IMR-90 (cell line): ENCODE results near the gene LSMEM2. TPM values are rescaled to one million over a fixed set of nuclear protein-coding genes. Genes with fewer than 3 reads are reported as not detected.

ENCODE experiments used
- ATAC-seq: fragments of 200-7000 bp; cut with Tn5 transposase; 2 replicates; pipeline ENCODE4 v1.9.1; 2020; ENCODE audit warnings: low read depth, mild to moderate bottlenecking, moderate library complexity
- BruUV-seq: library from RNA; stranded (reverse); fragments of 400-500 nt; replicated peaks from 2 replicates; lab custom pipeline; 2021; lab: Mats Ljungman, UMichigan
- CTCF ChIA-PET: fragments of 300-600 bp; formaldehyde crosslinking; extraction: SDS; loops from one replicate; lab custom pipeline; 2021; ENCODE audit warnings: antibody characterized with exemption; lab: Yijun Ruan, JAX
- POLR2A ChIA-PET: fragments of 300-600 bp; sonication (Branson Sonifier 250); formaldehyde crosslinking; loops from one replicate; lab custom pipeline; 2022; ENCODE audit warnings: antibody characterized with exemption; ENCODE audit not compliant: unreplicated experiment; lab: Charles Lee
- DNase-seq: peaks from one replicate; pipeline ENCODE4 v3.0.0; 2013
- H2AFZ ChIP-seq: replicated peaks from 2 replicates; pipeline ENCODE3; 2013; ENCODE audit warnings: low read length, mild to moderate bottlenecking; ENCODE audit not compliant: poor library complexity
- H2AK5ac ChIP-seq: 2 replicates; pipeline ENCODE4 v1.6.1; 2013; ENCODE audit warnings: low read depth, low read length, inconsistent platforms
- H2AK9ac ChIP-seq: replicated peaks from 2 replicates; pipeline ENCODE3; 2013; ENCODE audit warnings: mild to moderate bottlenecking, low read depth, low read length, moderate library complexity; ENCODE audit not compliant: poor library complexity
- H2BK120ac ChIP-seq: 2 replicates; pipeline ENCODE4 v1.6.1; 2013; ENCODE audit warnings: low read depth, low read length, inconsistent platforms
- H2BK15ac ChIP-seq: 3 replicates; pipeline ENCODE4 v1.6.1; 2013; ENCODE audit warnings: low read depth, low read length, inconsistent platforms
- H2BK20ac ChIP-seq: 2 replicates; pipeline ENCODE4 v1.6.1; 2013; ENCODE audit warnings: low read depth, mild to moderate bottlenecking, inconsistent platforms, low read length, moderate library complexity
- H2BK5ac ChIP-seq: 2 replicates; pipeline ENCODE4 v1.6.1; 2013; ENCODE audit warnings: mild to moderate bottlenecking, low read depth, low read length, inconsistent platforms; ENCODE audit not compliant: poor library complexity, severe bottlenecking
- H3K14ac ChIP-seq: replicated peaks from 2 replicates; pipeline ENCODE4 v1.6.1; 2013; ENCODE audit warnings: low read depth, low read length, inconsistent platforms
- H3K18ac ChIP-seq: 2 replicates; pipeline ENCODE4 v1.6.1; 2013; ENCODE audit warnings: low read depth, low read length, control low read depth
- H3K23ac ChIP-seq: 2 replicates; pipeline ENCODE4 v1.6.1; 2013; ENCODE audit warnings: low read depth, low read length, inconsistent platforms
- H3K27ac ChIP-seq: 2 replicates; pipeline ENCODE4 v1.5.1; 2013; ENCODE audit warnings: mild to moderate bottlenecking, control low read depth, low read length; ENCODE audit not compliant: insufficient read depth
- H3K27me3 ChIP-seq: 2 replicates; pipeline ENCODE4 v1.6.1; 2013; ENCODE audit warnings: low read length; ENCODE audit not compliant: control insufficient read depth, insufficient read depth
- H3K36me3 ChIP-seq: 2 replicates; pipeline ENCODE4 v1.6.1; 2013; ENCODE audit warnings: low read length, mixed read lengths; ENCODE audit not compliant: control insufficient read depth, insufficient read depth
- H3K4ac ChIP-seq: 2 replicates; pipeline ENCODE4 v1.6.1; 2013; ENCODE audit warnings: low read depth, low read length, inconsistent platforms
- H3K4me1 ChIP-seq: 2 replicates; pipeline ENCODE4 v1.6.1; 2013; ENCODE audit warnings: low read length, mixed read lengths; ENCODE audit not compliant: control insufficient read depth, insufficient read depth
- H3K4me2 ChIP-seq: 2 replicates; pipeline ENCODE4 v1.6.1; 2013; ENCODE audit warnings: low read depth, mild to moderate bottlenecking, control low read depth, low read length, moderate library complexity
- H3K4me3 ChIP-seq: 2 replicates; pipeline ENCODE4 v1.5.1; 2013; ENCODE audit warnings: low read depth, mild to moderate bottlenecking, control low read depth, low read length, moderate library complexity; ENCODE audit not compliant: insufficient read depth
- H3K56ac ChIP-seq: 2 replicates; pipeline ENCODE4 v1.6.1; 2013; ENCODE audit warnings: low read length, inconsistent platforms; ENCODE audit not compliant: insufficient read depth; ENCODE audit errors: extremely low read depth
- H3K79me1 ChIP-seq, 2 experiments: 2 replicates each; pipeline ENCODE4 v1.6.1; 2013; ENCODE audit warnings: low read length in 2 of 2, inconsistent platforms in 1 of 2, low read depth in 1 of 2
- H3K9ac ChIP-seq: 2 replicates; pipeline ENCODE4 v1.6.1; 2013; ENCODE audit warnings: low read depth, low read length, control low read depth
- H3K9me1 ChIP-seq: 2 replicates; pipeline ENCODE4 v1.6.1; 2013; ENCODE audit warnings: low read length, inconsistent platforms; ENCODE audit not compliant: insufficient read depth
- H3K9me3 ChIP-seq: 2 replicates; pipeline ENCODE4 v1.6.1; 2013; ENCODE audit warnings: low read length; ENCODE audit not compliant: control insufficient read depth, insufficient read depth
- H4K20me1 ChIP-seq: 2 replicates; pipeline ENCODE4 v1.6.1; 2013; ENCODE audit warnings: low read length, inconsistent platforms; ENCODE audit not compliant: insufficient read depth
- H4K5ac ChIP-seq: 2 replicates; pipeline ENCODE4 v1.6.1; 2013; ENCODE audit warnings: mild to moderate bottlenecking, low read depth, low read length, control low read depth
- H4K8ac ChIP-seq, 2 experiments: 2 replicates each; pipeline ENCODE4 v1.6.1; 2013; ENCODE audit warnings: low read depth in 2 of 2, low read length in 2 of 2, control low read depth in 1 of 2, inconsistent platforms in 1 of 2
- H4K91ac ChIP-seq: 2 replicates; pipeline ENCODE4 v1.6.1; 2013; ENCODE audit warnings: low read depth, low read length, inconsistent platforms; ENCODE audit not compliant: insufficient read depth
- BHLHE40 ChIP-seq: fragments of 150-350 bp; IDR thresholded peaks from 2 replicates; pipeline ENCODE4 v1.6.1; 2016; ENCODE audit warnings: mild to moderate bottlenecking, low read depth, low read length
- CHD1 ChIP-seq: IDR thresholded peaks from 2 replicates; pipeline ENCODE4 v1.6.1; 2012; ENCODE audit warnings: low read depth, low read length, improper control_type of control experiment
- FOS ChIP-seq: fragments of 150-350 bp; IDR thresholded peaks from 2 replicates; pipeline ENCODE4 v1.6.1; 2016; ENCODE audit warnings: low read depth, low read length
- MAFK ChIP-seq: IDR thresholded peaks from 2 replicates; pipeline ENCODE4 v1.6.1; 2012; ENCODE audit warnings: low read depth, low read length, improper control_type of control experiment
- MAZ ChIP-seq: IDR thresholded peaks from 2 replicates; pipeline ENCODE4 v1.6.1; 2012; ENCODE audit warnings: low read depth, mild to moderate bottlenecking, low read length, improper control_type of control experiment, moderate library complexity, borderline replicate concordance
- MXI1 ChIP-seq: IDR thresholded peaks from 2 replicates; pipeline ENCODE4 v1.6.1; 2012; ENCODE audit warnings: low read depth, mild to moderate bottlenecking, low read length, moderate library complexity, borderline replicate concordance
- NFE2L2 ChIP-seq: fragments of 150-350 bp; IDR thresholded peaks from 2 replicates; pipeline ENCODE4 v1.6.1; 2016; ENCODE audit warnings: low read depth, mild to moderate bottlenecking, low read length
- POLR2A ChIP-seq: IDR thresholded peaks from 2 replicates; pipeline ENCODE4 v1.6.1; 2012; ENCODE audit warnings: mild to moderate bottlenecking, low read depth, low read length
- RAD21 ChIP-seq: IDR thresholded peaks from 2 replicates; pipeline ENCODE4 v1.6.1; 2012; ENCODE audit warnings: low read length, improper control_type of control experiment
- RCOR1 ChIP-seq: IDR thresholded peaks from 2 replicates; pipeline ENCODE4 v1.6.1; 2012; ENCODE audit warnings: mild to moderate bottlenecking, low read length, improper control_type of control experiment; ENCODE audit not compliant: insufficient replicate concordance
- RFX5 ChIP-seq: IDR thresholded peaks from 2 replicates; pipeline ENCODE4 v1.8.0; 2012; ENCODE audit warnings: low read depth, mild to moderate bottlenecking, low read length, moderate library complexity
- SMC3 ChIP-seq: fragments of 150-350 bp; IDR thresholded peaks from 2 replicates; pipeline ENCODE4 v1.6.1; 2016; ENCODE audit warnings: low read depth, mild to moderate bottlenecking, antibody characterized with exemption, low read length, moderate library complexity
- WGBS, 2 experiments: methylation state at CpG; one replicate each; pipeline versions ENCODE4 v1.1.5 to v1.1.7; 2013; ENCODE audit warnings: missing lambda C conversion rate in 2 of 2; ENCODE audit not compliant: insufficient read length in 1 of 2; ENCODE audit errors: extremely low coverage in 2 of 2; 5-methylcytosine and 5-hydroxymethylcytosine counted together
- dilution Hi-C: fragments of 300-500 bp; cut with HindIII; formaldehyde crosslinking; loops from one replicate; pipeline ENCODE4 v1.14.3; 2018; ENCODE audit warnings: low sequenced_read_pairs; ENCODE audit not compliant: unreplicated experiment
- in situ Hi-C: fragments of 300-500 bp; cut with MboI; formaldehyde crosslinking; loops from 3 replicates; pipeline ENCODE4 v1.14.3; 2019; ENCODE audit warnings: low sequenced_read_pairs, inconsistent platforms, mixed read lengths
- intact Hi-C: fragments of 100-400 bp; cut with micrococcal nuclease; formaldehyde crosslinking; loops from 2 replicates; pipeline ENCODE4 v1.10.0; 2022
- polyA plus RNA-seq, 3 experiments: library from polyadenylated mRNA; depleted of rRNA; stranded (reverse); fragments of >200 nt; gene quantifications; 2 replicates each; pipeline ENCODE4 v1.2.3, GENCODE V29; 2012; ENCODE audit warnings: low replicate concordance in 1 of 3
- total RNA-seq: library from RNA; depleted of rRNA; stranded (reverse); fragments of >200 nt; gene quantifications from 2 replicates; pipeline ENCODE4 v1.2.3, GENCODE V29; 2012
- TF ChIP-seq, protein P1 (sequence below): fragments of 150-350 bp; IDR thresholded peaks from 2 replicates; pipeline ENCODE4 v1.6.1; 2017; ENCODE audit warnings: mild to moderate bottlenecking, antibody characterized with exemption, low read length, low read depth
- TF ChIP-seq, protein P2 (sequence below): conservative IDR thresholded peaks from 2 replicates; pipeline ENCODE4 v1.5.1; 2012; ENCODE audit warnings: mild to moderate bottlenecking, low read depth, low read length, improper control_type of control experiment

Gene LSMEM2
- total and polyA plus RNA-seq, 2 of the 4 experiments (the other 2 are of a cell fraction), result under 0.01 TPM; not detected in 1

- H3K23ac ChIP-seq, result peak overlapping the region; percentile 85
- in situ Hi-C loops (no loop called here), intact Hi-C loops (no loop called here), dilution Hi-C loops (no loop called here)
- H2BK15ac ChIP-seq, result peak overlapping the region; percentile 67; the same call in 2 of the 3 replicates
- peak overlapping the region; percentile 91 for H4K91ac ChIP-seq
- TF ChIP-seq POLR2A, result no peak
- no peak for TF ChIP-seq RFX5
- no peak for TF ChIP-seq RCOR1
- no peak for TF ChIP-seq MAFK
- TF ChIP-seq SMC3, result no peak
- no peak for TF ChIP-seq BHLHE40
- no peak for TF ChIP-seq MXI1
- no peak for TF ChIP-seq NFE2L2
- TF ChIP-seq, protein P1, sequence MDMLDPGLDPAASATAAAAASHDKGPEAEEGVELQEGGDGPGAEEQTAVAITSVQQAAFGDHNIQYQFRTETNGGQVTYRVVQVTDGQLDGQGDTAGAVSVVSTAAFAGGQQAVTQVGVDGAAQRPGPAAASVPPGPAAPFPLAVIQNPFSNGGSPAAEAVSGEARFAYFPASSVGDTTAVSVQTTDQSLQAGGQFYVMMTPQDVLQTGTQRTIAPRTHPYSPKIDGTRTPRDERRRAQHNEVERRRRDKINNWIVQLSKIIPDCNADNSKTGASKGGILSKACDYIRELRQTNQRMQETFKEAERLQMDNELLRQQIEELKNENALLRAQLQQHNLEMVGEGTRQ, result no peak
- no peak for TF ChIP-seq RAD21
- no peak for TF ChIP-seq MAZ
- no peak for TF ChIP-seq FOS
- TF ChIP-seq CHD1, result no peak
- TF ChIP-seq, protein P2, sequence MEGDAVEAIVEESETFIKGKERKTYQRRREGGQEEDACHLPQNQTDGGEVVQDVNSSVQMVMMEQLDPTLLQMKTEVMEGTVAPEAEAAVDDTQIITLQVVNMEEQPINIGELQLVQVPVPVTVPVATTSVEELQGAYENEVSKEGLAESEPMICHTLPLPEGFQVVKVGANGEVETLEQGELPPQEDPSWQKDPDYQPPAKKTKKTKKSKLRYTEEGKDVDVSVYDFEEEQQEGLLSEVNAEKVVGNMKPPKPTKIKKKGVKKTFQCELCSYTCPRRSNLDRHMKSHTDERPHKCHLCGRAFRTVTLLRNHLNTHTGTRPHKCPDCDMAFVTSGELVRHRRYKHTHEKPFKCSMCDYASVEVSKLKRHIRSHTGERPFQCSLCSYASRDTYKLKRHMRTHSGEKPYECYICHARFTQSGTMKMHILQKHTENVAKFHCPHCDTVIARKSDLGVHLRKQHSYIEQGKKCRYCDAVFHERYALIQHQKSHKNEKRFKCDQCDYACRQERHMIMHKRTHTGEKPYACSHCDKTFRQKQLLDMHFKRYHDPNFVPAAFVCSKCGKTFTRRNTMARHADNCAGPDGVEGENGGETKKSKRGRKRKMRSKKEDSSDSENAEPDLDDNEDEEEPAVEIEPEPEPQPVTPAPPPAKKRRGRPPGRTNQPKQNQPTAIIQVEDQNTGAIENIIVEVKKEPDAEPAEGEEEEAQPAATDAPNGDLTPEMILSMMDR, result no peak
- H3K79me1 ChIP-seq, result peaks cover 3 to 45% of the 10 kb centered on the region in 2 experiments; a peak in 3 of 4 replicates
- peaks cover 4% of the 10 kb centered on the region; the same call in 1 of the 2 replicates for H3K36me3 ChIP-seq
- H2AFZ ChIP-seq, result peak overlapping the region; percentile 71
- WGBS, 2 experiments, result 50% methylated on average over 2 of the region's 4 CpGs; no CpG with 5 or more reads in 1 of the 2 experiments
- H2BK120ac ChIP-seq, result peak overlapping the region; percentile 95
- H4K20me1 ChIP-seq, result no peaks in the 10 kb centered on the region
- peak overlapping the region; percentile 56 to 94; a peak in 3 of 4 replicates for H4K8ac ChIP-seq
- H3K14ac ChIP-seq, result peak overlapping the region; percentile 92
- H2AK9ac ChIP-seq, result peak overlapping the region; percentile 95
- H2AK5ac ChIP-seq, result peak overlapping the region; percentile 98
- H3K9me3 ChIP-seq, result no peaks in the 10 kb centered on the region
- peak overlapping the region; percentile 77 for H3K9ac ChIP-seq
- peak overlapping the region; percentile 23 for H3K4me3 ChIP-seq
- peak overlapping the region; percentile 79 for H4K5ac ChIP-seq
- POLR2A ChIA-PET, result no interaction called here
- CTCF ChIA-PET, result interaction anchor here (1.0 to 2.2 kb wide), 3 partner anchors 9 to 43 kb away, joined by 4 to 7 read pairs (median 4); no protein-coding TSS in a partner anchor
- peak overlapping the region; percentile 80 for H3K27ac ChIP-seq
- H3K4me2 ChIP-seq, result peak overlapping the region; percentile 71
- H3K4ac ChIP-seq, result peak overlapping the region; percentile 98
- DNase-seq, result no peak
- peak overlapping the region; percentile 68 for H3K18ac ChIP-seq
- H2BK5ac ChIP-seq, result peak overlapping the region; percentile 83
- peaks cover 58% of the 10 kb centered on the region for H3K4me1 ChIP-seq
- no peak overlapping the region for H3K56ac ChIP-seq
- H3K27me3 ChIP-seq, result no peaks in the 10 kb centered on the region
- BruUV-seq, result no TSS peak
- H2BK20ac ChIP-seq, result peak overlapping the region; percentile 88
- H3K9me1 ChIP-seq, result peaks cover 39% of the 10 kb centered on the region
- ATAC-seq, result no peak
Measured at GRCh38 chr3:50269460-50269859, 9.4 kb upstream of the LSMEM2 start.
